Measurements from ENCODE around the gene MEP1A.
"Not testable (repeated sequence)": the region's sequence is repeated elsewhere in the genome, so short reads cannot be mapped to it uniquely, and the experiment has no call there.

- TF ChIP-seq MLX (CRISPR knock-in tag; conservative IDR thresholded peaks at IDR 0.05); CTCF (IDR thresholded peaks at IDR 0.05 in 2 of 3, conservative IDR thresholded peaks at IDR 0.05 in 1 of 3; ENCODE audit: insufficient read depth in 2 of 3, low read depth in 1 of 3, low read length in 3 of 3); ZFPM2 (CRISPR knock-in tag; IDR thresholded peaks at IDR 0.05); ZBTB34 (CRISPR knock-in tag; IDR thresholded peaks at IDR 0.05): not testable (repeated sequence)
Measured at GRCh38 chr6:46834991-46835390, 41.8 kb downstream of the MEP1A start.

All from K562 (cell line).